ENCODE measurements around the gene NOS3. TPM values are rescaled to one million over a fixed set of nuclear protein-coding genes. Genes with fewer than 3 reads are reported as not detected.
A peak's percentile ranks its signal among the peaks of the same experiment; 100 is the strongest.

Gene NOS3
- total RNA-seq, 1 donor from 2014 or later, result 1.8 TPM

GRCh38 chr7:150955519-150956394 is 35.1 kb upstream of the NOS3 start:
- Histone ChIP-seq H3K9ac (ENCODE audit: low read length) (no peak overlapping the region), H4K20me1 (ENCODE audit: insufficient read depth, low read length) (no peaks in the 10 kb centered on the region), H3K9me3 (ENCODE audit: insufficient read depth, low read depth, low read length) (no peaks in the 10 kb centered on the region), H3K79me2 (ENCODE audit: insufficient read depth, low read length) (no peaks in the 10 kb centered on the region), H3K27me3 (ENCODE audit: insufficient read depth, low read length) (peaks cover 10% of the 10 kb centered on the region), H3K27ac (ENCODE audit: low read depth, low read length) (no peak overlapping the region), H3K4me2 (ENCODE audit: low read length) (peak overlapping the region; percentile 44), H3K36me3 (ENCODE audit: insufficient read depth, low read length) (no peaks in the 10 kb centered on the region), H2AFZ (ENCODE audit: low read depth, low read length) (peak overlapping the region; percentile 41), H3K4me1 (ENCODE audit: insufficient read depth, low read length) (peaks cover 2% of the 10 kb centered on the region), H3K4me3 (ENCODE audit: insufficient read depth, low read depth, low read length) (no peak overlapping the region)
- no peak for FAIRE-seq
- Mint-ChIP-seq H3K27ac (ENCODE audit: unreplicated experiment) (no peak overlapping the region), H3K36me3 (ENCODE audit: low read depth, unreplicated experiment) (peaks cover 2% of the 10 kb centered on the region), H3K9me3 (ENCODE audit: unreplicated experiment) (no peaks in the 10 kb centered on the region), H3K4me3 (ENCODE audit: unreplicated experiment) (no peak overlapping the region), H3K4me1 (ENCODE audit: low read depth, unreplicated experiment) (peaks cover 11% of the 10 kb centered on the region), H3K27me3 (ENCODE audit: low read depth, unreplicated experiment) (peaks cover 14% of the 10 kb centered on the region)
- TF ChIP-seq EZH2 (IDR thresholded peaks at IDR 0.05; ENCODE audit: insufficient read depth, low read length) (no peak), CTCF (IDR thresholded peaks at IDR 0.05; ENCODE audit: insufficient read depth, low read depth, low read length) (no peak)
- peak; percentile 29 for DNase-seq (ENCODE audit: low read depth)

GRCh38 chr7:150956395-150957132 is 34.3 kb upstream of the NOS3 start:
- FAIRE-seq, result no peak
- H3K36me3 Mint-ChIP-seq (ENCODE audit: low read depth, unreplicated experiment), result peaks cover 2% of the 10 kb centered on the region
- DNase-seq (ENCODE audit: low read depth), result no peak
- no peaks in the 10 kb centered on the region for H3K79me2 ChIP-seq (ENCODE audit: insufficient read depth, low read length)
- no peaks in the 10 kb centered on the region for H3K36me3 ChIP-seq (ENCODE audit: insufficient read depth, low read length)
- H3K9me3 ChIP-seq (ENCODE audit: insufficient read depth, low read depth, low read length), result no peaks in the 10 kb centered on the region
- H3K4me1 ChIP-seq (ENCODE audit: insufficient read depth, low read length), result peaks cover 2% of the 10 kb centered on the region
- peaks cover 12% of the 10 kb centered on the region for H3K4me1 Mint-ChIP-seq (ENCODE audit: low read depth, unreplicated experiment)
- H3K27ac ChIP-seq (ENCODE audit: low read depth, low read length), result no peak overlapping the region
- no peak overlapping the region for H3K4me3 ChIP-seq (ENCODE audit: insufficient read depth, low read depth, low read length)
- peaks cover 14% of the 10 kb centered on the region for H3K27me3 Mint-ChIP-seq (ENCODE audit: low read depth, unreplicated experiment)
- H2AFZ ChIP-seq (ENCODE audit: low read depth, low read length), result no peak overlapping the region
- no peak for TF ChIP-seq EZH2 (IDR thresholded peaks at IDR 0.05; ENCODE audit: insufficient read depth, low read length)
- TF ChIP-seq CTCF (IDR thresholded peaks at IDR 0.05; ENCODE audit: insufficient read depth, low read depth, low read length), result no peak
- no peak overlapping the region for H3K9ac ChIP-seq (ENCODE audit: low read length)
- no peak overlapping the region for H3K27ac Mint-ChIP-seq (ENCODE audit: unreplicated experiment)
- peaks cover 10% of the 10 kb centered on the region for H3K27me3 ChIP-seq (ENCODE audit: insufficient read depth, low read length)
- H3K9me3 Mint-ChIP-seq (ENCODE audit: unreplicated experiment), result no peaks in the 10 kb centered on the region
- H3K4me3 Mint-ChIP-seq (ENCODE audit: unreplicated experiment), result no peak overlapping the region
- no peak overlapping the region for H3K4me2 ChIP-seq (ENCODE audit: low read length)
- no peaks in the 10 kb centered on the region for H4K20me1 ChIP-seq (ENCODE audit: insufficient read depth, low read length)

Measured in astrocyte (in vitro differentiated cells and primary cell).